Gastrocnemius medialis (tissue), 4 donors: ENCODE measurements around the gene DDX19B. TPM values are rescaled to one million over a fixed set of nuclear protein-coding genes. Genes with fewer than 3 reads are reported as not detected.
"Not testable (repeated sequence)": the region's sequence is repeated elsewhere in the genome, so short reads cannot be mapped to it uniquely, and the experiment has no call there.

Experiments used
- ATAC-seq, 2 donors: fragments of 150-250 bp; one replicate each; pipeline ENCODE4 v1.9.1; 2016
- DNase-seq, 2 donors: peaks; one replicate each; pipeline ENCODE4 v3.0.0-alpha.2; 2019
- H3K27ac ChIP-seq, 4 donors: fragments of 200-600 bp; sonication (generic); 1 replicate in 1 of 4; 2 replicates in 3 of 4; pipeline ENCODE4 v1.5.1; 2016 to 2018; ENCODE audit warnings: mild to moderate bottlenecking in 2 of 4, moderate library complexity in 1 of 4
- H3K27me3 ChIP-seq, 3 donors: fragments of 200-600 bp; sonication (generic) in 2 of 3; 1 replicate in 1 of 3; 2 replicates in 2 of 3; pipeline versions ENCODE4 v1.5.1 to v1.6.0; 2016 to 2019; ENCODE audit warnings: mild to moderate bottlenecking in 1 of 3, moderate library complexity in 1 of 3
- H3K36me3 ChIP-seq, 2 donors: fragments of 200-600 bp; sonication (generic) in 1 of 2; one replicate each; pipeline ENCODE4 v1.5.1; 2017 to 2018
- H3K4me1 ChIP-seq, 2 donors: fragments of 200-600 bp; sonication (generic) in 1 of 2; one replicate each; pipeline ENCODE4 v1.5.1; 2016 to 2017; ENCODE audit warnings: mild to moderate bottlenecking in 2 of 2
- H3K4me3 ChIP-seq, 4 donors: fragments of 200-600 bp; sonication (generic) in 3 of 4; 1 replicate in 1 of 4; 2 replicates in 3 of 4; pipeline ENCODE4 v1.5.1; 2016 to 2019; ENCODE audit warnings: mild to moderate bottlenecking in 2 of 4
- H3K9me3 ChIP-seq, 3 donors: fragments of 200-600 bp; sonication (generic) in 2 of 3; 1 replicate in 1 of 3; 2 replicates in 2 of 3; pipeline ENCODE4 v1.5.1; 2016 to 2019
- POLR2A ChIP-seq, 2 donors: fragments of 450-650 bp; IDR thresholded peaks; one replicate each; pipeline ENCODE4 v1.6.1; 2017; ENCODE audit warnings: antibody characterized with exemption in 2 of 2, mild to moderate bottlenecking in 2 of 2, moderate library complexity in 2 of 2
- in situ Hi-C, 4 donors: fragments of 200-750 bp; cut with MboI; loops; one replicate each; pipeline versions ENCODE4 v1.15.0 to v1.8.0; 2017; ENCODE audit warnings: low sequenced_read_pairs in 4 of 4
- intact Hi-C: fragments of 100-400 bp; cut with DNase I; formaldehyde crosslinking; loops from one replicate; pipeline ENCODE4 v1.15.1; 2023; ENCODE audit warnings: low total_unique reads
- total RNA-seq, 4 donors: library from RNA; depleted of rRNA; stranded (reverse); fragments of >200 nt; gene quantifications; one replicate each; pipeline versions ENCODE4 v1.1.0 to v1.2.3, GENCODE V29; 2016
- TF ChIP-seq, protein P1 (sequence below), 5 experiments: fragments of 450-650 bp in 3 of 5; fragments of 200-600 bp in 2 of 5; sonication (generic) in 2 of 5; IDR thresholded peaks in 4 of 5; conservative IDR thresholded peaks in 1 of 5; 1 replicate in 4 of 5; 2 replicates in 1 of 5; pipeline ENCODE4 v1.5.1; 2016 to 2019; ENCODE audit warnings: antibody characterized with exemption in 5 of 5, mild to moderate bottlenecking in 3 of 5, moderate library complexity in 3 of 5

DDX19B gene
- total RNA-seq, 4 donors from 2014 or later: 26.6 to 38.3 (median 31.9) TPM

DNA sequence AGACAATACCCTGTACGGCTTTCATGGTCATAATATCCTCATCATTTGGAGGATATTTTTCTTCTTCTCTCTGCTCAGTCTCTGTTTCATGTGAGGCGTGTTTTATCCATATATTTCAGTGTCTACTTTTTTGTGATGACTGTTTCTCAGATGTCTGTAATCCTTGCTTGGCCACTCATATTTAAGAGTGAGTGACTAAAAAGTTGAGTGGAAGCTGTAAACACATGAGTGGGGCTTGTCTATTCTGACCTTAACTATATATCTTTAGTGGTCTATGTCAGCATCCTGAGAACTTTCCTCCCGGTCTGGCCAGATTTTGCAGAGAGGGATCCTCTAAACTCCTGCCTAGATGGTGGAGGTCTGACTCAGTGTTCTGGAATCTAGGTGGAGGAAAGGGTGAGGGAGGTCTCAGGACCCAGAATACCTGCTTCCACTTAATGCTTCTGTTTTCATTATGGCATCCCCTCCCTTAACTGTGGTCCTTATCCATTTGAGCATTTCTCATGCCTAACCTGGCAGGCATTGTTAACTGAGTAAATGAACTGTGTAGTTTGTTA, 6.0 kb downstream of the DDX19B start:
- in situ Hi-C loops (no loop called here), intact Hi-C loops (no loop called here)
- H3K36me3 ChIP-seq: peaks cover 0 to 18% of the 10 kb centered on the region in 2 donors
- no peak for TF ChIP-seq POLR2A (IDR thresholded peaks at IDR 0.05)
- TF ChIP-seq, protein P1, sequence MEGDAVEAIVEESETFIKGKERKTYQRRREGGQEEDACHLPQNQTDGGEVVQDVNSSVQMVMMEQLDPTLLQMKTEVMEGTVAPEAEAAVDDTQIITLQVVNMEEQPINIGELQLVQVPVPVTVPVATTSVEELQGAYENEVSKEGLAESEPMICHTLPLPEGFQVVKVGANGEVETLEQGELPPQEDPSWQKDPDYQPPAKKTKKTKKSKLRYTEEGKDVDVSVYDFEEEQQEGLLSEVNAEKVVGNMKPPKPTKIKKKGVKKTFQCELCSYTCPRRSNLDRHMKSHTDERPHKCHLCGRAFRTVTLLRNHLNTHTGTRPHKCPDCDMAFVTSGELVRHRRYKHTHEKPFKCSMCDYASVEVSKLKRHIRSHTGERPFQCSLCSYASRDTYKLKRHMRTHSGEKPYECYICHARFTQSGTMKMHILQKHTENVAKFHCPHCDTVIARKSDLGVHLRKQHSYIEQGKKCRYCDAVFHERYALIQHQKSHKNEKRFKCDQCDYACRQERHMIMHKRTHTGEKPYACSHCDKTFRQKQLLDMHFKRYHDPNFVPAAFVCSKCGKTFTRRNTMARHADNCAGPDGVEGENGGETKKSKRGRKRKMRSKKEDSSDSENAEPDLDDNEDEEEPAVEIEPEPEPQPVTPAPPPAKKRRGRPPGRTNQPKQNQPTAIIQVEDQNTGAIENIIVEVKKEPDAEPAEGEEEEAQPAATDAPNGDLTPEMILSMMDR (IDR thresholded peaks at IDR 0.05 in 4 of 5, conservative IDR thresholded peaks at IDR 0.05 in 1 of 5): no peak
- H3K27ac ChIP-seq: no peak overlapping the region
- H3K27me3 ChIP-seq: no peaks in the 10 kb centered on the region
- ATAC-seq (no peak), DNase-seq (no peak)
- peaks cover 0 to 9% (median 0%) of the 10 kb centered on the region in 3 donors for H3K9me3 ChIP-seq
- H3K4me3 ChIP-seq: no peak overlapping the region
- H3K4me1 ChIP-seq: peaks cover 3% of the 10 kb centered on the region in 2 donors

DNA sequence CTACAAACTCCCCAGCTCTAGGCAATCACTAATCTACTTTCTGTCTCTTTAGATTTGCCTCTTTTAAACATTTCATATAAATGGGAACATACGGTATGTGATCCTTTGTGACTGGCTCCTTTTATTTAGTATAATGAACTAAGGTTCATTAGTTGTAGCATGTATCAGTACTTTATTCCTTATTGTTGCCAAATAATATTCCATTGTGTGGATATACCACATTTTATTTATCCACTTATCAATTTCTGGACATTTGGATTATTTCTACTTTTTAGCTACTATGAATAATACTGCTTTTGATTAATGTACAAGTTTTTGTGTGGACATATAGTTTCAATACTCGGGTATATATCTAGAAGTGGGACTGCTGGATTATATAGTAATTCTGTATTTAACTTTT, 7.9 kb downstream of the DDX19B start:
- H3K9me3 ChIP-seq: no peaks in the 10 kb centered on the region
- in situ Hi-C loops: no loop called here
- intact Hi-C loops: no loop called here

GRCh38 chr16:70307726-70308125, 8.7 kb downstream of the DDX19B start:
- H3K27me3 ChIP-seq, ATAC-seq, in situ Hi-C loops, H3K27ac ChIP-seq, H3K4me3 ChIP-seq, intact Hi-C loops, H3K36me3 ChIP-seq, DNase-seq, H3K4me1 ChIP-seq, H3K9me3 ChIP-seq: not testable (repeated sequence)

More for the DNA sequence above, 7.9 kb downstream of the DDX19B start:
- Histone ChIP-seq H3K4me1 (no peaks in the 10 kb centered on the region), H3K27me3 (no peaks in the 10 kb centered on the region), H3K27ac (no peak overlapping the region), H3K36me3 (peaks cover 0 to 3% of the 10 kb centered on the region in 2 donors), H3K4me3 (no peak overlapping the region)
- DNase-seq: no peak
- ATAC-seq: no peak
- TF ChIP-seq, protein P1 (IDR thresholded peaks at IDR 0.05 in 4 of 5, conservative IDR thresholded peaks at IDR 0.05 in 1 of 5): no peak
- no peak for TF ChIP-seq POLR2A (IDR thresholded peaks at IDR 0.05)

- TF ChIP-seq POLR2A (IDR thresholded peaks at IDR 0.05): no peak
- TF ChIP-seq, protein P1 (IDR thresholded peaks at IDR 0.05 in 4 of 5, conservative IDR thresholded peaks at IDR 0.05 in 1 of 5): no peak
- Histone ChIP-seq H3K27ac (no peak overlapping the region), H3K9me3 (no peaks in the 10 kb centered on the region), H3K4me3 (no peak overlapping the region), H3K27me3 (no peaks in the 10 kb centered on the region), H3K4me1 (no peaks in the 10 kb centered on the region), H3K36me3 (peaks cover 5 to 75% of the 10 kb centered on the region in 2 donors)
- no peak for ATAC-seq
- intact Hi-C loops: no loop called here
- in situ Hi-C loops: no loop called here
- no peak for DNase-seq
Observed at GRCh38 chr16:70320121-70320520, 21.1 kb downstream of the DDX19B start.

DNA sequence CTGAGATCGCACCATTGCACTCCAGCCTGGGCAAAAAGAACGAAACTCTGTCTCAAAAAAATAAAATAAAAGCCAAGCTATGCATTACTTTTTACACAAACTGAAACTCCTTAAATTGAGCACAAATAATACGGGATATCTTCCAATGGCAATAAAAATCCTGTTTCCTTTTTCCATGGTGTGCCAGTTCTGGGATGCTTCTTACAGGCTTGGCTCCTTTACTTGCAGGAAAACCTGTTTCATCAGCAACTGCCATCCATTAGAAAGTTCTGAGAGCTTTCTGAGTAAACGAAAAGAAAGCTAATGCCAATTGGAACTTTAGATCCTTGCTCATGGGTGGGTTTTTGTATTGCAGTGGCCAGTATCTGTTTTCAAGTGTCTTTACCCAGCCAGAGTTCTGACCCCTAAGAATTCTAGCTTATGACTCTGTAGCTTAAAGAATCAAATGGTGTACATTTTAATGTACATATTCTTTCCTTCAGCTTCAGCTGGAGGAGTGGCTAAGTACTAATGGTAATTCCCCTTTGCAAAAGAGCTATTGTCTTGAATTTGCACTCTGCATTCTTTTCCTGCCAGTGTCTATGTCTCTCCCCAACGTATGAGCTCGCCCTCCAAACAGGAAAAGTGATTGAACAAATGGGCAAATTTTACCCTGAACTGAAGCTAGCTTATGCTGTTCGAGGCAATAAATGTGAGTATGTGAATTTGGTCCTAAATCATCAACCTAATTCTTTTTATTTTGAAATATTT, 26.2 kb downstream of the DDX19B start:
- Histone ChIP-seq H3K4me1 (no peaks in the 10 kb centered on the region), H3K4me3 (no peak overlapping the region), H3K36me3 (peaks cover 0 to 64% of the 10 kb centered on the region in 2 donors), H3K27ac (no peak overlapping the region), H3K9me3 (no peaks in the 10 kb centered on the region), H3K27me3 (no peaks in the 10 kb centered on the region)
- in situ Hi-C loops: no loop called here
- intact Hi-C loops: no loop called here
- ATAC-seq (no peak), DNase-seq (no peak)
- TF ChIP-seq, protein P1 (IDR thresholded peaks at IDR 0.05 in 4 of 5, conservative IDR thresholded peaks at IDR 0.05 in 1 of 5): no peak
- TF ChIP-seq POLR2A (IDR thresholded peaks at IDR 0.05): no peak
